ENCODE measurements around the gene SNU13.

DNA sequence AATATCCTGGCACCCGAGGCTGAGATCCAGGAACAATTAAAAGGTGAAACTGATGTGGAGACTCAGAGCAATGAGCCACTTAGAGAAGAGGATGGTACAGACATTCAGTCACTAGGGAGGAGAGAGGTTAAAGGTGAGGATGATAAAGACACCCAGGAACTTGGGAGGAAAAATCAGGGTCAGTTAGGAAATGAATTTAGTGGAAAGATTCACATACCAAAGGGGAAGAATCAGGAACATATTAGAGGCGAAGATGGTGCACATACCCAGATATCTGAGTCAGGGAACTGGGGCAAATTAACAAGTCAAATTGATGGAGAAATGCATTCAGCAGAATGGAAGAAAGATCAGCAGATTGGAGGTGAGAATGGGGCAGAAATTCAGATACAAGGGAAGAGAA lies 6.5 kb upstream of the SNU13 start:
- TF ChIP-seq POLR2A (IDR thresholded peaks at IDR 0.05) (no peak), CTCF (IDR thresholded peaks at IDR 0.05) (no peak)

Measured in body of pancreas (tissue), 4 donors.